GM18498 (cell line): ENCODE results near the gene FBXO42.

Source experiments
- ATAC-seq: cut with Tn5 transposase; IDR thresholded peaks from one replicate; pipeline ENCODE4 v1.9.1; 2021; ENCODE audit warnings: mild to moderate bottlenecking, moderate library complexity; ENCODE audit not compliant: unreplicated experiment

The FBXO42 gene

GRCh38 chr1:16244650-16245285 lies 107.5 kb downstream of the FBXO42 start:
- ATAC-seq: no peak

GRCh38 chr1:16243936-16244649 lies 108.2 kb downstream of the FBXO42 start:
- peak; percentile 42 for ATAC-seq

GRCh38 chr1:16243215-16243610 lies 109.1 kb downstream of the FBXO42 start:
- ATAC-seq: no peak

GRCh38 chr1:16242556-16243214 lies 109.6 kb downstream of the FBXO42 start:
- no peak for ATAC-seq

GRCh38 chr1:16241221-16241708 lies 111.0 kb downstream of the FBXO42 start:
- no peak for ATAC-seq

- no peak for ATAC-seq
These were observed 112.2 kb downstream of the FBXO42 start for GRCh38 chr1:16239972-16240491.

- no peak for ATAC-seq
These were observed 114.9 kb downstream of the FBXO42 start for GRCh38 chr1:16237343-16237830.

- ATAC-seq: peak; percentile 86
These were observed 115.6 kb downstream of the FBXO42 start, which contains the start of gene CPLANE2 for GRCh38 chr1:16236511-16237342. TSS of gene CPLANE2 (minus strand) at chr1:16237183. CDS start at chr1:16236742, 441 bp downstream.

GRCh38 chr1:16235944-16236510 lies 116.3 kb downstream of the FBXO42 start:
- ATAC-seq: peak; percentile 48

GRCh38 chr1:16235347-16235746 lies 116.9 kb downstream of the FBXO42 start:
- ATAC-seq: no peak

- no peak for ATAC-seq
These were observed 118.8 kb downstream of the FBXO42 start for GRCh38 chr1:16233431-16233830.

GRCh38 chr1:16232316-16232710 lies 120.0 kb downstream of the FBXO42 start:
- ATAC-seq: no peak

- ATAC-seq: no peak
These were observed 120.7 kb downstream of the FBXO42 start for GRCh38 chr1:16231331-16232315.

GRCh38 chr1:16230744-16231143 lies 121.5 kb downstream of the FBXO42 start:
- no peak for ATAC-seq

GRCh38 chr1:16229976-16230740 lies 122.1 kb downstream of the FBXO42 start:
- no peak for ATAC-seq

GRCh38 chr1:16226490-16227179 lies 125.6 kb downstream of the FBXO42 start:
- no peak for ATAC-seq

- no peak for ATAC-seq
These were observed 126.2 kb downstream of the FBXO42 start for GRCh38 chr1:16226129-16226489.

GRCh38 chr1:16224472-16224871 lies 127.8 kb downstream of the FBXO42 start:
- no peak for ATAC-seq
